ENCODE results near the gene NKD1.

Gene NKD1

DNA sequence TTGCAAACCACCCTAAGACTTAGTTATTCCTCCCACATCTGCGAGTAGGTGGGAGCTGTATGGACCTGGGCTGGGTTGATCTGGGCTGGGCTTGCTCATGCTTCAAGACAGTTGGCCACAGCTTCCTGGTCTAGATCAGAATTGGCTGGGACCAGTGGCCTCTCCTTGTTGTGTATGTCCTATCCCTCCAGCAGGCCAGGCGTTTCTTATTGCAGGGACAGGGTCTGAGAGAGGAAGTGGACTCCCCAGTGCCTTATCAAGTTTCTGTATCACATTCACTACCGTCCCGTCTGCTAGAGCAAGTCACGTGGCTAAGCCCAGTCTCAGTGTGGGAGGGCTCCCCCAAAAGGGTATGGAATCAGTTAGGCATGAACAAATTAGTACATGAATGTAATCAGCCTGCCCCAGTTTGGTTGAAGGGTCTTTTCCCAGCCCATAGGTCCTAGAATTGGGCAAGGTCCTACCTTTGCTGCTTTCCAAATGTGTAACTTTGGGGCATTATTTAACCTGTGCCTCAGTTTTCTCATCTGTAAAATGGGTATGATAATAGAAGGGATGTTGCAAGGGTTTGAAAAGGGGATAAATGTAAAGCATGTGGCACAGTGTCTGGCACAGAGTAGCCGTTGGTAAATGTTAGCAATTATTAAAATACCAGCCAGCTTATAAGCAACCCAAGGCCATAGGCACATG, 36.0 kb downstream of the NKD1 start:
- no peak overlapping the region for H3K4me3 ChIP-seq (ENCODE audit: low read depth, low read length)
- no peak for DNase-seq (ENCODE audit: low read depth, low spot score)
- ChIA-PET POLR2A (no interaction called here), CTCF (interaction anchor here (0.9 to 3.6 kb wide), 3 partner anchors 10 to 222 kb away, joined by 4 to 12 read pairs (median 4); no protein-coding TSS in a partner anchor)
- TF ChIP-seq CTCF (IDR thresholded peaks at IDR 0.05; ENCODE audit: insufficient read depth, low read length, missing control alignments): no peak

- no peak for TF ChIP-seq CTCF (IDR thresholded peaks at IDR 0.05; ENCODE audit: insufficient read depth, low read length, missing control alignments)
- CTCF ChIA-PET: interaction anchor here (3.6 kb wide), 1 partner anchor 221 kb away, joined by 12 read pairs; no protein-coding TSS in a partner anchor
Measured at GRCh38 chr16:50585331-50585776, 37.2 kb downstream of the NKD1 start.

GRCh38 chr16:50587543-50587942, 39.3 kb downstream of the NKD1 start:
- CTCF ChIA-PET: interaction anchor here (2.6 to 3.6 kb wide), 2 partner anchors 78 to 219 kb away, joined by 8 to 12 read pairs; no protein-coding TSS in a partner anchor
- no peak for DNase-seq (ENCODE audit: low read depth, low spot score)
- no peak for TF ChIP-seq CTCF (IDR thresholded peaks at IDR 0.05; ENCODE audit: insufficient read depth, low read length, missing control alignments)
- no peak overlapping the region for H3K4me3 ChIP-seq (ENCODE audit: low read depth, low read length)
- POLR2A ChIA-PET: no interaction called here

More at GRCh38 chr16:50585331-50585776, 37.2 kb downstream of the NKD1 start:
- no peak for DNase-seq (ENCODE audit: low read depth, low spot score)
- POLR2A ChIA-PET: no interaction called here
- H3K4me3 ChIP-seq (ENCODE audit: low read depth, low read length): no peak overlapping the region

DNA sequence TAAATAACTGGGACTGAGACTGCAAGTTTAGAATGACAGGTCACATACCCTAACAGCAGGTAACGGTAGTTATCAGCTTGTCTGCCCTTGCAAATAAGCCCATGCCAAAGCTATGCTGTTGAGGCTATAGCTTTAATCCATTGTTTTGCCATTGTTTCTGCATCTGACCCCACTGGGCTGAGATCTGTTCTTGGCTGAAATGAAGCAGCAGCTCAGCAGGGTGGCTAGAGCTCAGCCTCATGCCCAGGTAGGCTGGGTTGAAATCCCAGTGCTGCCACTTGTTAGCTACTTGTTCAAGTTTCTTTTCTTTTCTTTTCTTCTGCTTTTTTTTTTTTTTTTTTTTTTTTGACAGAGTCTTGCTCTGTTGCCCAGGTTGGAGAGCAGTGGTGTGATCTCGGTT, 40.1 kb downstream of the NKD1 start:
- TF ChIP-seq CTCF (IDR thresholded peaks at IDR 0.05; ENCODE audit: insufficient read depth, low read length, missing control alignments): no peak
- DNase-seq (ENCODE audit: low read depth, low spot score): no peak
- ChIA-PET POLR2A (no interaction called here), CTCF (interaction anchor here (2.6 kb wide), 1 partner anchor 77 kb away, joined by 8 read pairs; no protein-coding TSS in a partner anchor)
- no peak overlapping the region for H3K4me3 ChIP-seq (ENCODE audit: low read depth, low read length)

DNA sequence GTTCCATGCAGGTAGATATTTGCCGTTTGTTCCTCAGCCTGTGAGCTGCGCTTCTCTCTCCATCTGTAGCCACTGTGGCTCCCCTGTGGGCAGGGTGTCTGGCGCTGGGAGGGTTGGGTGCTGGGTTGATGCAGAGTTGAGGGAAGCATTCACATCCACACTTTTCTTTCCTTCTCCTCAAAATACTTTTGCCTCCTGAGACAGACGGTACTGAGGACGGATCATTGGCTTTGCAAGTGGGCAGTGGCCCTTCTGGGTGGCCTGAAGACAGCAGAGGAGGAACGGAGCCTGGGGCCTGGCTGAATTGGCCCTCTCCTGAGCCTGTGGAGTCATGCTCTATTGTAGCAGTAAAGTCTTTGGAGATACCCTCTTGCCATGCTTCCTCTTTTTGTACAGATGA, 43.0 kb downstream of the NKD1 start:
- CTCF ChIA-PET: interaction anchor here (1.1 to 7.8 kb wide), 2 partner anchors 10 to 75 kb away, joined by 3 to 147 read pairs; no protein-coding TSS in a partner anchor
- DNase-seq (ENCODE audit: low read depth, low spot score): no peak

More for the DNA sequence above, 43.0 kb downstream of the NKD1 start:
- no peak for TF ChIP-seq CTCF (IDR thresholded peaks at IDR 0.05; ENCODE audit: insufficient read depth, low read length, missing control alignments)
- no peak overlapping the region for H3K4me3 ChIP-seq (ENCODE audit: low read depth, low read length)
- POLR2A ChIA-PET: no interaction called here
